Fibroblast of lung (primary cell): ENCODE data around the gene PTHLH.

Experiments used
- CTCF ChIP-seq, 2 donors: IDR thresholded peaks in 1 of 2; conservative IDR thresholded peaks in 1 of 2; 1 replicate in 1 of 2; 2 replicates in 1 of 2; pipeline ENCODE4 v1.5.1; 2011 to 2012; ENCODE audit warnings: low read length in 2 of 2, control low read depth in 1 of 2, inconsistent platforms in 1 of 2, low read depth in 1 of 2, mild to moderate bottlenecking in 1 of 2
- EZH2 ChIP-seq: IDR thresholded peaks from 2 replicates; pipeline ENCODE4 v1.5.1; 2012; ENCODE audit warnings: low read length, control low read depth, mild to moderate bottlenecking; ENCODE audit errors: missing control alignments

DNA sequence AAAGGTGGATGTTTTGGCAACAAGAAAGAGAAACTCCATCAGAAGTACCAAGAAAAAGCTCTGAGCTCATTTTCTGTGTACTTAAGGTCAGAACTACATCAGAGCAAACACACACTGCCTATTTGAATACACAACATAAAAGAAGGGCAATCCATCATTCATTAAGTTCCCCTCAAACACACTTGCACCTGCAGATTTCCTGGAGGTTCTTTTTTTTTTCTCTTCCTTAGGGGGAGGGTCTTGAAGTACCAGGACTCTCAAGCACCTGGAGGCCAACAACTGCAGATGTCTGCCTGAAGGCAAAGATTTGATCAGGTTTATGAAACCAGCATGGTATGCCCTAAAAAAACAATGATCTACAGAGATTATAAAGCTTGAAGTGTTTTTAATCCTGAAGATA, 26.1 kb upstream of the PTHLH start:
- no peak for TF ChIP-seq CTCF (conservative IDR thresholded peaks at IDR 0.05 in 1 of 2, IDR thresholded peaks at IDR 0.05 in 1 of 2; ENCODE audit: low read depth in 1 of 2, low read length in 2 of 2)
- TF ChIP-seq EZH2: no peak
